Parathyroid adenoma (tissue), 2 donors: ENCODE measurements around the gene TBC1D17.
A peak's percentile ranks its signal among the peaks of the same experiment; 100 is the strongest.

ENCODE experiments used
- H2AFZ ChIP-seq: fragments of 300-600 bp; sonication (generic); one replicate; pipeline ENCODE4 v1.7.0; 2017; ENCODE audit warnings: antibody characterized with exemption, mild to moderate bottlenecking
- H3K27ac ChIP-seq: fragments of 300-600 bp; sonication (generic); one replicate; pipeline ENCODE4 v1.7.0; 2017
- H3K27me3 ChIP-seq: fragments of 300-600 bp; sonication (generic); one replicate; pipeline ENCODE4 v1.7.0; 2017; ENCODE audit warnings: low read length; ENCODE audit not compliant: control insufficient read depth, insufficient read depth
- H3K36me3 ChIP-seq: fragments of 300-600 bp; sonication (generic); one replicate; pipeline ENCODE4 v1.7.0; 2017; ENCODE audit warnings: low read length; ENCODE audit not compliant: control insufficient read depth, insufficient read depth
- H3K4me1 ChIP-seq: fragments of 300-600 bp; sonication (generic); one replicate; pipeline ENCODE4 v1.7.0; 2017; ENCODE audit warnings: control low read depth
- H3K4me2 ChIP-seq: fragments of 300-600 bp; sonication (generic); one replicate; pipeline ENCODE4 v1.7.0; 2017; ENCODE audit warnings: low read length
- H3K4me3 ChIP-seq: fragments of 300-600 bp; sonication (generic); one replicate; pipeline ENCODE4 v1.7.0; 2017; ENCODE audit warnings: low read depth, low read length
- H3K79me2 ChIP-seq: fragments of 300-600 bp; sonication (generic); one replicate; pipeline ENCODE4 v1.7.0; 2017; ENCODE audit warnings: control low read depth
- H3K9ac ChIP-seq: fragments of 300-600 bp; sonication (generic); one replicate; pipeline ENCODE4 v1.7.0; 2017; ENCODE audit warnings: mild to moderate bottlenecking
- H3K9me3 ChIP-seq: fragments of 300-600 bp; sonication (generic); one replicate; pipeline ENCODE4 v1.7.0; 2017; ENCODE audit warnings: low read length; ENCODE audit not compliant: control insufficient read depth
- CTCF ChIP-seq: fragments of 300-600 bp; sonication (generic); IDR thresholded peaks from one replicate; pipeline ENCODE4 v1.7.0; 2017; ENCODE audit warnings: antibody characterized with exemption, mild to moderate bottlenecking
- donor health status: primary hyperparathyroidism.

TBC1D17 gene

DNA sequence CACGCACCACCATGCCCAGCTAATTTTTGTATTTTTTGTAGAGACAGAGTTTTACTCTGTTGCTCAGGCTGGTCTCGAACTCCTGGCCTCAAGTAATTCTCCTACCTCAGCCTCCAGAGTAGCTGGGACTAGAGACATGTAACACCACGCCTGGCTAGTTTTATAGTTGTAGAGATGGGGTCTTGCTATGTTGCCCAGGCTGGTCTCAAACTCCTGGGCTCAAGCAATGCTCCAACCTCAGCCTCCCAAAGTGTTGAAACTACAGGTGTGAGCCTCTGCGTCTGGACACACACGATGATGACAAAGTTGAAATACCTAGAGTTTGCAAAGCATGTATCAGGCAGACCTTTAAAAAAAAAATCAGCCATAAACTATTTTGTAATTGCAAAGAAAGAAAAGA, 31.1 kb upstream of the TBC1D17 start:
- no peaks in the 10 kb centered on the region for H3K9me3 ChIP-seq
- no peak overlapping the region for H2AFZ ChIP-seq
- H3K4me3 ChIP-seq = no peak overlapping the region
- no peak for TF ChIP-seq CTCF
- no peaks in the 10 kb centered on the region for H3K79me2 ChIP-seq
- no peaks in the 10 kb centered on the region for H3K27me3 ChIP-seq
- H3K27ac ChIP-seq = no peak overlapping the region
- no peaks in the 10 kb centered on the region for H3K4me1 ChIP-seq
- no peak overlapping the region for H3K9ac ChIP-seq
- H3K36me3 ChIP-seq = no peaks in the 10 kb centered on the region
- no peak overlapping the region for H3K4me2 ChIP-seq

GRCh38 chr19:49847731-49848696, 29.5 kb upstream of the TBC1D17 start:
- TF ChIP-seq CTCF = no peak
- no peak overlapping the region for H3K27ac ChIP-seq
- H3K4me3 ChIP-seq = no peak overlapping the region

DNA sequence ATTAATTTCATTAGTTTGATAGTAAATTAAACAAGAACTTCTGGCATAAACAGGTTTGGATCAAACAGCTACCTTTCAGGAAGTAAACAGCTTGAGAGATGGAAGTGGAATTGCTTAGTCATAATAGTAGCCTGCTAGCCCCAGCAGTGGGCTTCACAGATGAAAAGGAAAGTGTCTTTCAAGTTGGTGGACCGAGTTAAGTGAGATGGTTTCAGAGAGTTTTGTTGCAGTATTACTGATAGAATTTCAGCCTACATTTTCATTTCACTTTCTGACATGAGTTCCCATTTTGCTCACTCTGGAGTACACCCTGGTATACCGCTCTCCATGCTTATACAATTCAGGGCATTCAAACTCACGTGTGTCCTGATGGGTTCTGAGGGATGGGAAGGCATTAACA, 28.6 kb upstream of the TBC1D17 start:
- Histone ChIP-seq H3K4me1 (peaks cover 4% of the 10 kb centered on the region), H2AFZ (no peak overlapping the region), H3K9me3 (no peaks in the 10 kb centered on the region), H3K4me2 (no peak overlapping the region), H3K27ac (no peak overlapping the region), H3K4me3 (no peak overlapping the region), H3K9ac (no peak overlapping the region), H3K27me3 (no peaks in the 10 kb centered on the region), H3K36me3 (no peaks in the 10 kb centered on the region), H3K79me2 (peaks cover 10% of the 10 kb centered on the region)
- TF ChIP-seq CTCF = no peak

More at GRCh38 chr19:49847731-49848696, 29.5 kb upstream of the TBC1D17 start:
- Histone ChIP-seq H2AFZ (no peak overlapping the region), H3K27me3 (no peaks in the 10 kb centered on the region), H3K4me2 (no peak overlapping the region), H3K4me1 (peaks cover 4% of the 10 kb centered on the region), H3K36me3 (no peaks in the 10 kb centered on the region), H3K9me3 (no peaks in the 10 kb centered on the region), H3K79me2 (peaks cover 10% of the 10 kb centered on the region), H3K9ac (no peak overlapping the region)

- Histone ChIP-seq H3K9ac (no peak overlapping the region), H3K4me1 (peaks cover 4% of the 10 kb centered on the region)
Observed at GRCh38 chr19:49849433-49850220, 27.9 kb upstream of the TBC1D17 start.

More at GRCh38 chr19:49849433-49850220, 27.9 kb upstream of the TBC1D17 start:
- H3K79me2 ChIP-seq = peaks cover 10% of the 10 kb centered on the region
- H3K27me3 ChIP-seq = no peaks in the 10 kb centered on the region
- H2AFZ ChIP-seq = no peak overlapping the region
- no peaks in the 10 kb centered on the region for H3K36me3 ChIP-seq
- peak overlapping the region; percentile 99 for H3K4me3 ChIP-seq
- no peaks in the 10 kb centered on the region for H3K9me3 ChIP-seq
- peak overlapping the region; percentile 82 for H3K4me2 ChIP-seq
- TF ChIP-seq CTCF = no peak
- H3K27ac ChIP-seq = peak overlapping the region; percentile 96
